ENCODE measurements around the gene HP.
"Not testable (repeated sequence)": the region's sequence is repeated elsewhere in the genome, so short reads cannot be mapped to it uniquely, and the experiment has no call there.

Gene HP, protein sequence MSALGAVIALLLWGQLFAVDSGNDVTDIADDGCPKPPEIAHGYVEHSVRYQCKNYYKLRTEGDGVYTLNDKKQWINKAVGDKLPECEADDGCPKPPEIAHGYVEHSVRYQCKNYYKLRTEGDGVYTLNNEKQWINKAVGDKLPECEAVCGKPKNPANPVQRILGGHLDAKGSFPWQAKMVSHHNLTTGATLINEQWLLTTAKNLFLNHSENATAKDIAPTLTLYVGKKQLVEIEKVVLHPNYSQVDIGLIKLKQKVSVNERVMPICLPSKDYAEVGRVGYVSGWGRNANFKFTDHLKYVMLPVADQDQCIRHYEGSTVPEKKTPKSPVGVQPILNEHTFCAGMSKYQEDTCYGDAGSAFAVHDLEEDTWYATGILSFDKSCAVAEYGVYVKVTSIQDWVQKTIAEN

DNA sequence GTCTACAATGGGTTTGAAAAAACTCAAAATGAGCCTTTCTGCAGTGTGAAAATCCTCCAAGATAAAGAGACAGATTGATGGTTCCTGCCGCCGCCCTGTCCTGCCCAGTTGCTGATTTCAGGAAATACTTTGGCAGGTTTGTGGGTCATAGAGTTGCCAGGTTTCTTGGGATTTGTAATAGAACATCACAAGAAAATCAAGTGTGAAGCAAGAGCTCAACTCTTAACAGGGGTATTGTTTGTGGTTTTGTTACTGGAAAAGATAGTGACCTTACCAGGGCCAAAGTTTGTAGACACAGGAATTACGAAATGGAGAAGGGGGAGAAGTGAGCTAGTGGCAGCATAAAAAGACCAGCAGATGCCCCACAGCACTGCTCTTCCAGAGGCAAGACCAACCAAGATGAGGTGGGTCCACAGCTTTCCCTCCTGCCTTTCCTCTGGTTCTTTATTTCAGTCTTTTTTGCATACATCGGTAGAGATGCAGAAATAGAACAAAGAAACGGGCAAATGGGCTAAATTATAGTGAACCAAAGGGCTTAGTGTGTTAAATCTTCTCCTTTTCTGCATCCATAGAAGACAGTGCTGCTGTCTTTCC, at the start of gene HP:
Gene HP, plus strand, starts transcription at position 252 of the 594 bp plus-strand sequence. Its CDS starts 148 bp downstream, at position 400.
- DNase-seq (ENCODE audit: low spot score), result not testable (repeated sequence)

DNA sequence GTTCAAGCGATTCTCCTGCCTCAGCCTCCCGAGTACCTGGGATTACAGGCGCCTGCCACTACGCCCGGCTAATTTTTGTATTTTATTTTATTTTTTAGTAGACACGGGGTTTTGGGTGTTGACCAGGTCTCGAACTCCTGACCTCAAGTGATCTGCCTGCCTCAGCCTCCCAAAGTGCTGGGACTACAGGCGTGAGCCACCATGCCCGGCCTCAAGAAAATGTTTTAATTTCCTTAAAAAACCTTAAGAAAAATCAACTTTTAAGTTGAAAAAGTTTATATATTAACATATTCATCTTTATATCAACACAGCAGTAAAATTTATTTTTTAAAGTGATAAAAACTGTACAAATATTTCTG, 46.3 kb upstream of the HP start:
- DNase-seq (ENCODE audit: low spot score), result not testable (repeated sequence)

DNA sequence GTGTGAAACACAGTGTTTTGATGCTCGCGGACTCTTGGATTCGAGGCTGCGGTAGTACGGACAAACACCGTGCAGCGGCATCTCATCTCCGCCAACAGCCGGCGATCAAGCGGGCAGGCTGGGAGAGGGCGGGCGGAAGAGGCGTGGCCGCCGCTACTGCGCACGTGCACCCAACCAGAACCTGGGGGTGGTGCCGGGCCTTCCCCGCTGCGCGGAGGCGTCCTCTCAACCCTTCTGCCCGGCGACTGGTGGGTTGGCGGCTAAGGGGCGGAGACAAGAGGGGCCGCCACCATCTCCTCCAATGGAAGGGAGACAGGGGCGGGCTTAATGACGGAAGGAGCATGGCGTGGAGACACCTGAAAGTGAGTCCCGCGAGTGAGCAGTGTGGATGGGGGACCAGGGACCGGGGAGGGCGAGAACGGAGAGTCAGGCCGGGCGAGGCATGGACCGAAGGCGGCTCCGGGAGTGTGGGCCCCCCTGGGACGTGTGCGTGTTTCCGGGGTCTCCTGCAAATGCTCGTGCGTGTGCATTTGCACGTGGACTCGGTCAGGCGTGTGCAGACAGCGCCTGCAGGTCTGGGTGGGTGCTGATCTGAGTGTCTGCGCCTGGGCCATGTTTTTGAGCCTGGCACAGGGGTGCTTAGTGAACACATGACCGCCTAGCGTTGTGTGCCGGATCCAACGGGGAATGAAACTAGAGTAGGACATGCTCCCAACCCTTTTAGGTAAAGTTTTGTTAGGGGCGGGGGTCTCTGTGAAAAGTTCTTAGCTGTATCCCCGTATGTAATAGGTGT, 45.7 kb upstream of the HP start, which contains the start of gene DHODH:
Gene DHODH, plus strand, starts transcription at position 321 of the 793 bp plus-strand sequence. Its CDS starts 21 bp downstream, at position 342.
- peak; percentile 100 for DNase-seq (ENCODE audit: low spot score)

DNA sequence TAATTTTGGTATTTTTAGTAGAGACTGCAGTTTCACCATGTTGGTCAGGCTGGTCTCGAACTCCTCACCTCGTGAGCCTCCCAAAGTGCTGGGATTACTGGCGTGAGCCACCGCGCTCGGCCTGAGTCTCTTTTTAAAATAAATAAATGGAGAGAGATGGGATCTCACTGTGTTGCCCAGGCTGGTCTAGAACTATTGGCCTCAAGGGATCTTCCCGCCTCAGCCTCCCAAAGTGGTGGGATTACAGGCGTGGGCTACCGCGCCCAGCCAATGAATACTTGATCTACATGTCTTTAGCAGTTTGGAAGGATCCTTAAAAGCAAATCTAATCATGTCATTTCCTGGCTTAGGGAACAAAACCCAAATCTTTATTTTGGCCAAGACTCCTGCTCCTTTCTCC, 44.5 kb upstream of the HP start:
- DNase-seq (ENCODE audit: low spot score), result no peak

DNA sequence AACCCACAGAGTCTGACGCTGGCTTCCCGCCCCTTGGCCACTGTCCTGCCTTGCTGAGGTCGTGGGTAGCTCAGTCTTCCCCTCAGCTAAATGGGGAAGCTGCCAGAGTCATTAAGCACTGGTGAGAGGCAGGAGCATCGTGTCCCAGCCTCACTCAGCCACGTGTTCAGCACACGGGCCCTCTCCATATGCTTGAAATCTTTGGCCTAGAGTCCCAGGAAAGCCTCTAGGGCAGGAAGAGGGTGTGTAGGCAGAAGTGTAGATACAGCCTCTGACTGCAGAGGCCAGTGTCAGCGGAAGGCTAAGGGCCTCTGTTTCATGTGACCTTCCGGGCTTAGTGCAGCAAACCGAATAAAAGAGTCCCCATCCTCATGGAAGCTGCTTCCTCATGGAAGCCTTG, 41.7 kb upstream of the HP start:
- DNase-seq (ENCODE audit: low spot score), result no peak

DNA sequence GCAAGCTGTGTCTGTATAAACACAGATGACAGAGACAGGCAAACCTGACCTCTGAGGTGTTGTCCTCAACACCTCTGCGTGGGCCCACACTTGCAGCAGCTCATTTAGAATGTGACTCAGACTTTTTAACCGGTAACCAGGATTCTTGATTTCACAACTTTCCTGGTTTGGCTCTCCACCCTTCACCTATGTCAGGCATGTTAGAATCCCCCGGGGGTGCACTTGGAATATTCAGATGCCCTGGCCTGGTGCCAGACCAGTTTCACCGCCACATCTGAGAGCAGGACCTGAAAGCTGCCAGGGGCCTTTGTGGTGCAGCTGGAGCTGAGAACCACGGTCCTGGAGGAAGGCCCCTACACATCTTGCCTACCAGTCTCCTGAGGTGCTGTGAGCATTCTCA, 40.9 kb upstream of the HP start:
- DNase-seq (ENCODE audit: low spot score), result no peak

DNA sequence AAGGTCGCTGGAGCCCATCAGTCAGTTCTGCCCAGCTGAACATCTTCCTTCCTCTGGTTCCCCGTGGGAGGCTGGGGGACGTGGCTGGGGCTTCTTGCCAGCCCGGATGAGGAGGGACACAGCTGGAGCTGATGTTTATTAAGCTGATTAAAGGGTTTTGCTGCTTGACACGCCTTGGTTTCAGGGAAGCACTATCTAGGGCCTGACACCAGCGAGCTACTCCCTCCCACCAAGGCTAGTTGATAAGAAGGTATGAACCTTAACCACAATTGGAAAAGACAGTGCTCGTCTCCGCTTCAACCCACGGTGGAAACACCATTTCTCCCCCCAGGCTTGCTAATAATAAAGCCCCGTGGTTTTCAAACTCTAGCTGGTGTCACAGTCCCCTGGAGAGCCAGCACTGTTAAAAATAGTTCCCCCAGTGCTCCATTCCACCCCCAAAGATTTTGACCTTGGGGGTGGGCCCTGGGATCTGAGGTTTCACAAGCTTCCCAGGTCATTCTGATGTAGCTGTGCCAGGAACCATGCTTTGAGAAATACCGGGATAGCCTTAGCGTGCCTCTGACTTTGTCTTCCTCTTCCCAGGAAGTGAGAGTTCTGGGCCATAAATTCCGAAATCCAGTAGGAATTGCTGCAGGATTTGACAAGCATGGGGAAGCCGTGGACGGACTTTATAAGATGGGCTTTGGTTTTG, 40.3 kb upstream of the HP start:
- DNase-seq (ENCODE audit: low spot score), result no peak

DNA sequence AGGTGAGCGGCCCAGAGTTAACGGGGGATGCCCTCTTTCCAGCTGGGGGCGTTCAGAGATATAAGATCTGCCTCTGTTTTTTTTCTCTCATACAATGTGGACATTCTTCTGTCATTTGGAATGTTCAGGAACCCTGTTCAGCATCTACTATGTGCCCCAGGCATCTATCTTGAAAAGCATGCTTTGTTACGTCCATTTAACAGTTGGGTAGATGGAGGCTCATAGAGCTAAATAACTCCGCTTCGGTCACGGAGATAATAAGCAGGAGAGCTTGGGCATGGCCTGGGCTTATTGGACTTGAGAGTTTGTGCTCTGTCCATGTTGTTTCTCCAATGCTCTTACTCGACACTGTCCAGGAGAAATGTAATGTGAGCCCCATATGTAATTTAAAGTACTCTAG, 39.6 kb upstream of the HP start:
- DNase-seq (ENCODE audit: low spot score), result no peak

DNA sequence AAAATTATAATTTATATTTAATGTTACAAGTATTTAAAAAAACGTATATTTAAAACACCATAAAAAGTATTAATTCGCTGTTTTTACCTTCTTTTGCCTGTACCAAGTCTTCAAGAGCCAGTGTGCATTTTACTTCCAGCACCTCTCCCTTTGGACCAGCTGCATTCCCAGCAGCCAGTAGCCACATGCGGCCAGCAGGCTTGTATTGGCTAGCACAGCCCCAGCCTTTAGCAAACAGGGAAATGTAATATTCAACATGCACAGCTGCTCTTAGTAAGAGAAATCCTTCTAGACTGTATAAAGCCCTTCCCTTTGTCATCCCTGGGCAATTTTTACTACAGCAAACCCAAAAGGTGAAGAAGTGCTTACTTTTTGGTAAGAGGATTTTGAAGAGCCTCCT, 39.2 kb upstream of the HP start:
- no peak for DNase-seq (ENCODE audit: low spot score)

DNA sequence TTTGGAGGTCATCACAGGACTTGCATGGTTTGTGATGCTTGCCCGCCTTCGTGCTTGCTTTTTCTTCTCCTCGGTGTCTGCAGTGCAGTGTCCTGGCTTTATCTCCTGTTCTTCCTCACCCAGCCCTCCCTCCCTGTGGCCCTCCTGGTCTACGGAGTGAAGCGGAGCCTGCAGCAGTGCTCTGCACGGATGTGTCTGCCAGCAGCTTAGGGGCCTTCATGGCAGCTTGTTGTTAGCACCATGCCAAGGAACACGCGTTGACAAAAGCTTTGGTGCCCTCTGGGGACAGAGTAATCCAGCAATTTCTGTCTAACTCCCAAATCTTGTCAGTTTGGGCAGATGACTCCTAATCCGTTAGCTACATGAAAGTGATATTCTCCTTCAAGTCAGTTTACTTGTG, 35.8 kb upstream of the HP start:
- DNase-seq (ENCODE audit: low spot score), result no peak

DNA sequence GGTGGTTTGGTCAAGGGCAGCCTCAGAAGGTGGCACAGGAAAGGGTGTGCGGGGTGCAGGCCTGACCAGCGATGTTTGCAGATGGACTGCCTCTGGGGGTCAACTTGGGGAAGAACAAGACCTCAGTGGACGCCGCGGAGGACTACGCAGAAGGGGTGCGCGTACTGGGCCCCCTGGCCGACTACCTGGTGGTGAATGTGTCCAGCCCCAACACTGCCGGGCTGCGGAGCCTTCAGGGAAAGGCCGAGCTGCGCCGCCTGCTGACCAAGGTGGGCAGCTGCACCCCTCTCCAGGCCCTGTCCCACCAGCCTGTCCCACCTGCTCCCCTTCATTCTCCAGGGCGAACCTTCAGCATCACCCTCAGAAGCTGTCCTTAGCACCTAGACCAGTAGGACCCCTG, 33.3 kb upstream of the HP start:
- no peak for DNase-seq (ENCODE audit: low spot score)

DNA sequence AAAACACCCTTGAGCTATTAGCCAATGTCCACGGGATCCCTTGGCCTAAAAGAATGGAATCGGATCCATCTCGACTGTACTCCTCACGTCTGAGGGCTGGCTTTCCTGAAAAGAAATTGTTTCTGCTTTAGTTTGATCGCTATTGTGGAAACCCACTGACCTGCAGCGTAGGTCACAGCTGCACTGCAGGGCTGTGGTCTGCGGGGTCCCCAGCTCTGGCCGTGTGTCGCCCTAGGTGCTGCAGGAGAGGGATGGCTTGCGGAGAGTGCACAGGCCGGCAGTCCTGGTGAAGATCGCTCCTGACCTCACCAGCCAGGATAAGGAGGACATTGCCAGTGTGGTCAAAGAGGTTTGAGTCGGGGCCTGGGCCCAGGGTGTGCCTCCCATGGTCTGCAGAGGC, 32.2 kb upstream of the HP start:
- no peak for DNase-seq (ENCODE audit: low spot score)

DNA sequence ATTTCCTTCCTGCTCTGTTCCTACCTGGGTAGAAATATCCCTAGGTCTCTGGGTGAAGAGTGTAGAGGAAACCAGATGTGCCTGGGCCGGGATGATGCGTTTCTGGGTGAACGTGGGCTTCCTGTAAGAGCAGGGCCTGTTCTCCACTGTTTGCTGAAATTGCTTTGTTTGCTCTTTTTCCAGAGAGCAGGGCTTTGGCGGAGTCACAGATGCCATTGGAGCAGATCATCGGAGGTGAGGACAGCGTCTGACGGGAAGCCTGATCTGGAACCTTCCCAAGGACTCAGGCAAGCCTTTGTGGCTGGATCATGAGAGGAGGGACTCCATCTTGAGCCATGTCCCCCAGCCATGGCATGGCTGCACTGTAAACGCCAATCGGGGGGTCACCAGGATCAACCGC, 30.3 kb upstream of the HP start:
- no peak for DNase-seq (ENCODE audit: low spot score)

DNA sequence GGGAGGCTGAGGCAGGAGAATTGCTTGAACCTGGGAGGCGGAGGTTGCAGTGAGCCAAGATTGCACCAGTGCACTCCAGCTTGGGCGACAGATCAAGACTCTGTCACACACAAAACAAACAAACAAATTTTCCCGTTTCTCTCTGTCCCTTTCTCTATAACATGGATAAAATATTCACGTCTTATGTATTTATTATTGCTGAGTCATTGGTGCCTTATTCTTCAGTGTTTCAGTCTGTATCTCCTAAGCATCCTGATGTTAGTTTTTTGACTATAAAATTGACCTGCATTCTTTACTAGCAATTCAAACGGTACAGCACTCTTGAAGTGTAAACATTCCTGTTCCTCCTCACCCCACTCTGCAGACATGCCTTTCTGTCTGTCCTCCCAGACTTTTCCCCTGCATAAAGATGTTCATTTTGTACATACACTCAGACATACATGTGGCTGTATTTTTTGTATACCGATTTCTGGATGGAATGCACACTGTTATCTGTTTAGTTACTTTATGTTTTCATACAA, 29.4 kb upstream of the HP start:
- DNase-seq (ENCODE audit: low spot score), result no peak

DNA sequence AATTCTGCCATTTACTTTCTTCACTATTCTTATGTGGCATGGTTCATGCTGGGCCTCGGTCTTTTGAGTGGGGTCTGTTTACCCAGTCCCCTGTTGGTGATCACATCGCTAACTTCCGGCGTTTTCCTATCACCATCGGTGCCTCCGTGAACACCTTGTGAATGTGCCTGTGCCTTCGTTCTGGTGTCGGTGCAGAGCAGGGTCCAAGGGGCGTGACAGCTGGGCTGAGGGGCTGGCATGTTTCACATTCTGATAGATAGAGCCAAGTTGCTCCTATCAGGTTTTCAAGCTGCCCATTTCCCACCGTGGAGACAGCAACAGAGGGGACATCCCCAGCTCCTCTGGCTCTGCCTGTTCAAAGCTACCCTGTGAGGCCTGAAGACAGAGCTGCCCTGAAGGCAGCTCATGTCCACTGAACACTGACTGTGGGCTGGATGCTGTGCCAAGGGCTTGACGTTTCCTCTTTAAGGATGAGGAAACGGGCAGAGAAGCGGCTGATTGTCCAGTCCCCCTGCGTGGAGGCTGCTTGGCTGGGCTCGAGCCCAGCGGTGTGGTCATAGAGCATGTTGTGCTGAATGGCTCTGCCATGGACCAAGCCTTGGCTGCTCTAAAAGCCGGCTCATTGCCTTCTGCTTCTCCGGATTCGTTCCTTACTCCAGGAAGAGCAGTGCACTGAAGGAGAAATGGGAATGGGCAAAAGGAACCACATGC, 28.7 kb upstream of the HP start:
- DNase-seq (ENCODE audit: low spot score), result no peak

DNA sequence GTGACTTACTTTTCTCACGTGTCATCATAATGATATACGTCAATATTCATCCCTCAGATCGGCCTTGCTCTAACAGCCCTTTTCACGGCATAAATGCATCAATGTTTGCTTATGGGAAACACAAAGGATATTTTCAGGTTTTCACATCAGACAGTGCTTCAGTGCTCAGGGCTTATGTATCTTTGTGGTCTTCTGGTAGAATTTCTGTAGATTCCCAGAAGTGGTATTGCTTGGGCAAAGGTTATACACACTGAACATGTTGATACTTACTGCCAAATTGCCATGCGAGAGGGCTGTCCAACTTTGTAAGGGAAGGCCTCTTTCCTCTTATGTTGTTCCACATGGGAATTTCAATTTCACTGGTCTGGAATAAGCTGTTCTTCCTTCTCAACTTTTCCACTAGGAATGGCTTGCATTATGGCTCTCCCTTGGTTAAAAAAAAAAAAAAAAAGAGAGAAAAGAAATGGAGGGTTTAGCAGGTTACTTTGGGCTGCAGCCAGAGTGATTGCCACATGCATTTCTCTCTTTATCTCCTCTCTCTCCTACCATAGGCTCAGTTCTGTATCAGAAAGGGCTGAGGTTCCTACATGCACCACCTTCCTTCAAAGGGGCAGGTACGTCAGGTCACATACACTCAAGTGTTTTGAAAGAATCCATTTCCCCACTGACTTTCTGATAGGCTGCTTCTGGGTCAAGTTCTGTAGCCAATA, 26.5 kb upstream of the HP start:
- no peak for DNase-seq (ENCODE audit: low spot score)

DNA sequence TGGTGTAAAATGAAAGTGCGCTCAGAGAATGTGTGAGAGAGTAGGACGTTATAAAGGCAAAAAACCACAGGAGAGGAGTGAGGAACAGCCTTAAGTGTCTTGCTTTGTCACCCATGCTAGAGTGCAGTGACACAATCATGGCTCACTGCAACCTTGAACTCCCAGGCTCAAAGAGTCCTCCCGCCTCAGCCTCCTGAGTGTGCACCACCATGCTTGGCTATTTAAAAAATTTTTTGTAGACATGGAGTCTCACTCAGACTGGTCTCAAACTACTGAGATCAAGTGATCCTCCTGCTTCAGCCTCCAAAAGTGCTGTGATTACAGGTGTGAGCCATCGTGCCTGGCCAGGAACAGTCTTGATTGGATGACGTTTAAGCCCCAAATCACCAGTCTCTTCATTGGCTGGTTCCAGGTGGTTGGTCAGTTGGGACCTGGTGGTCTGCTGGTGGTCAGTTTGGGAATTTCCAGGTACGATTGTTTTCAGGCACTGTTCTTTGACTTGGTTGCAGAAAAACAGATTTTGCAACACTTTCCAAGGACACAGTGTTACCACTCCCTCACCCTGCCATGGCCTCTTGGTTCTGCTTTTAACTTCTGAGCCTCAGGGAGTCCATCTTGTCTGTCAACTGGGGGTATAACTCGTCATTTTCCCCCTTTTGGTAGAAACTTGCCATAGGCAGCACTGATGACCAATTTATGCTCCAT, 24.6 kb upstream of the HP start:
- no peak for DNase-seq (ENCODE audit: low spot score)

DNA sequence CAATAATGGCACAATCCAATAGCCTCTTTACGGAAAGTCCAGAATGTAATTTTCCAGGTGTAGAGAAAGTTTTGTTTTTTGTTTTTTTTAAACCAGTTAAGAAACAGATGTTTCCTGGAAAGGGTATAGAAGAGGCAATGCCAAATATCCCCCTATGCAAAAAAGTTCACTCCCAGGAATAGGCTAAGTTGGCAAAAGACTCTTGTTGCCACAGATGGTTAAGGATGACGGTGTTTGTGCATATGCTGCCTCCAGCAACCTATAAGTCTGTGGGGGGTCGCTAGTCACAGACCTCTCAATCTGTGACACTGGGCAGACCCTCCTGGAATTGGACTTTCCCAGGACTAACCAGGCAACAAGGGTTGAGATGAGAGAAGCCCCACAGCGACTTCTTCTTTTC, 20.9 kb upstream of the HP start:
- DNase-seq (ENCODE audit: low spot score), result no peak

DNA sequence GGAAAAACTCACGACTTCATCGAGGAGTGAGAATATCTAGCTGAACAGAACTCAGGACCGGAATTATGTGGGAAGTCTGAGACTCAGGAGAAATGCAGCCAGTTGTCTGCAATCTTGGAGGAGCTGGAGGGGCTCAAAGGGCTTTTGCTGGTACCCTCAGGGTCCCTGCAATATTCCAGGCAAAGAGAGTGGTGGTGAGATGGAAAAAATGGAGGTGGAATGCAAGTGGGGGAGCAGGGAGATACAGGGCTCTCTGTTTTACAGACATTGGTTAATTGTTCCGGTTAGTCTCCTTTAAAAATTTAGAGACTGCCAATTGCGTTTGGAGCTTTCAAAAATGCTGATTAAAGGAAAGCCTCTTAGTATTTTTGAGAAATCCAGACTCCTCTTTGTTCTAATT, 18.2 kb upstream of the HP start:
- DNase-seq (ENCODE audit: low spot score), result no peak

DNA sequence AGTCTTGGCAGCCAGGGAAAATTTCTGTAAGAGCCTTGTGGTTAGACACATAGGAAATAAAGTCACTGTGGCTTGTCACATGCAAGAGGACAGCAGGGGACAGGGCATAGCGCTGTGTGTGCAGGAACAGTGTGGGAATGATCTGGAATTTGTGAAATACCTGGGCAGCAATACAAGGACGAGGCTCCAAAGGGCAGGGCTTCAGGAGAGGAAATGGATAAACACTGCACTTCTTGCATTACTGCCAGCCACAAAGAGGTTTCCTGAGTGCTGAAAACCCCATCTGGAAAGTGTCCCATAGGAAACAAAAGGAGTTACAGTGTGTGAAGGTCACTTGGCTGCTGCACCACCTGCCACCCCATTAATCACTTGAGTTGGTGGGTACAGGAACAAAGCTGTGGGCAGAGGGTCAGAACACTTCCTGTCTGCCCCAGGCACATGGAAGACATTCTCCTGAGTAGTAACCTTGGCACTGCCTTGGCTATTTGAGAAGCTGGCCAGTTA, 12.1 kb upstream of the HP start:
- DNase-seq (ENCODE audit: low spot score), result no peak

All from AG08395 (cell line).